H1 (cell line): ENCODE measurements around the gene LMNB1. TPM values are rescaled to one million over a fixed set of nuclear protein-coding genes. Genes with fewer than 3 reads are reported as not detected.

ENCODE experiments used
- CTCF ChIA-PET: fragments of 300-600 bp; sonication (Branson Sonifier 250); formaldehyde crosslinking; loops from one replicate; lab custom pipeline; 2021; ENCODE audit not compliant: partially characterized antibody; lab: Charles Lee
- POLR2A ChIA-PET: fragments of 300-600 bp; sonication (Branson Sonifier 250); formaldehyde crosslinking; loops from one replicate; lab custom pipeline; 2021; ENCODE audit warnings: inconsistent platforms; ENCODE audit not compliant: partially characterized antibody; lab: Charles Lee
- DNase-seq, 2 experiments: peaks; one replicate each; pipeline versions ENCODE4 v3.0.0 to v3.0.0-alpha.2; 2010 to 2022; ENCODE audit warnings: low spot score in 2 of 2, low read depth in 1 of 2, mixed read lengths in 1 of 2
- FAIRE-seq: peaks from 2 replicates; lab custom pipeline; 2011; peaks lifted over from hg19 to GRCh38; lab: Jason Lieb, UNC
- H2AFZ ChIP-seq: 2 replicates; pipeline ENCODE4 v1.8.1; 2012; ENCODE audit warnings: low read length, inconsistent platforms
- H2AK5ac ChIP-seq: 2 replicates; pipeline ENCODE4 v1.6.1; 2013; ENCODE audit warnings: low read depth, low read length
- H2BK120ac ChIP-seq: replicated peaks from 2 replicates; pipeline ENCODE3; 2013; ENCODE audit warnings: low read depth, low read length, inconsistent platforms
- H2BK12ac ChIP-seq: 2 replicates; pipeline ENCODE4 v1.6.1; 2013; ENCODE audit warnings: low read depth, low read length
- H2BK15ac ChIP-seq: 2 replicates; pipeline ENCODE4 v1.6.1; 2013; ENCODE audit warnings: low read length
- H2BK20ac ChIP-seq: 2 replicates; pipeline ENCODE4 v1.6.1; 2013; ENCODE audit warnings: low read length
- H2BK5ac ChIP-seq: 2 replicates; pipeline ENCODE4 v1.6.1; 2013; ENCODE audit warnings: low read depth, low read length
- H3K14ac ChIP-seq: 2 replicates; pipeline ENCODE4 v1.6.1; 2013; ENCODE audit warnings: inconsistent platforms; ENCODE audit not compliant: insufficient read length
- H3K18ac ChIP-seq: 2 replicates; pipeline ENCODE4 v1.6.1; 2013; ENCODE audit warnings: low read length; ENCODE audit errors: extremely low read depth
- H3K23ac ChIP-seq: 2 replicates; pipeline ENCODE4 v1.6.1; 2013; ENCODE audit warnings: inconsistent platforms; ENCODE audit not compliant: insufficient read length
- H3K23me2 ChIP-seq: 2 replicates; pipeline ENCODE4 v1.6.1; 2013; ENCODE audit warnings: low read depth, low read length
- H3K27ac ChIP-seq: 2 replicates; pipeline ENCODE4 v1.6.1; 2011; ENCODE audit warnings: low read depth, low read length, inconsistent platforms
- H3K27me3 ChIP-seq, 4 experiments: replicated peaks in 1 of 4; 1 replicate in 1 of 4; 2 replicates in 3 of 4; pipeline versions ENCODE4 v1.6.1 to v1.8.1; 2011 to 2013; ENCODE audit warnings: low read length in 3 of 4, mild to moderate bottlenecking in 3 of 4, inconsistent platforms in 2 of 4, mixed read lengths in 2 of 4, moderate library complexity in 1 of 4; ENCODE audit not compliant: control insufficient read depth in 3 of 4, insufficient read depth in 3 of 4; ENCODE audit errors: extremely low read depth in 1 of 4
- H3K36me3 ChIP-seq, 4 experiments: 2 replicates each; pipeline versions ENCODE4 v1.6.1 to v1.8.1; 2011 to 2013; ENCODE audit warnings: mild to moderate bottlenecking in 4 of 4, low read length in 3 of 4, moderate library complexity in 2 of 4, control low read depth in 1 of 4, inconsistent platforms in 1 of 4; ENCODE audit not compliant: insufficient read depth in 4 of 4, control insufficient read depth in 2 of 4
- H3K4ac ChIP-seq: replicated peaks from 2 replicates; pipeline ENCODE3; 2013; ENCODE audit warnings: low read length, low read depth, mixed read lengths, inconsistent platforms; ENCODE audit not compliant: insufficient read length
- H3K4me1 ChIP-seq, 4 experiments: replicated peaks in 1 of 4; 1 replicate in 1 of 4; 2 replicates in 3 of 4; pipeline versions ENCODE4 v1.6.1 to v1.8.1; 2011 to 2013; ENCODE audit warnings: low read length in 3 of 4, inconsistent platforms in 2 of 4, mixed read lengths in 1 of 4; ENCODE audit not compliant: insufficient read depth in 4 of 4, control insufficient read depth in 3 of 4
- H3K4me2 ChIP-seq, 2 experiments: 2 replicates each; pipeline versions ENCODE4 v1.6.1 to v1.8.1; 2011 to 2013; ENCODE audit warnings: low read depth in 2 of 2, low read length in 2 of 2, control low read depth in 1 of 2, inconsistent platforms in 1 of 2, mild to moderate bottlenecking in 1 of 2; ENCODE audit not compliant: insufficient read depth in 1 of 2
- H3K4me3 ChIP-seq, 4 experiments: fragments of 200-600, 300-600 bp in 1 of 4; sonication (generic), shearing (Covaris generic), sonication (Bioruptor Twin) in 1 of 4; 2 replicates each; pipeline versions ENCODE4 v1.5.1 to v1.8.1; 2011 to 2016; ENCODE audit warnings: low read length in 4 of 4, low read depth in 3 of 4, control low read depth in 2 of 4, inconsistent platforms in 2 of 4, mild to moderate bottlenecking in 2 of 4, mixed read lengths in 1 of 4, moderate library complexity in 1 of 4; ENCODE audit not compliant: insufficient read depth in 2 of 4; ENCODE audit errors: extremely low read depth in 1 of 4
- H3K56ac ChIP-seq: replicated peaks from 2 replicates; pipeline ENCODE3; 2013; ENCODE audit warnings: low read depth, mild to moderate bottlenecking, mixed read lengths, low read length, inconsistent platforms; ENCODE audit not compliant: insufficient read length
- H3K79me1 ChIP-seq: 2 replicates; pipeline ENCODE4 v1.6.1; 2013; ENCODE audit warnings: low read depth, low read length, control low read depth
- H3K79me2 ChIP-seq, 2 experiments: 2 replicates each; pipeline versions ENCODE4 v1.6.1 to v1.8.1; 2012 to 2013; ENCODE audit warnings: low read length in 2 of 2, mild to moderate bottlenecking in 2 of 2, inconsistent platforms in 1 of 2; ENCODE audit not compliant: insufficient read depth in 2 of 2, control insufficient read depth in 1 of 2
- H3K9ac ChIP-seq, 4 experiments: replicated peaks in 1 of 4; 1 replicate in 1 of 4; 2 replicates in 3 of 4; pipeline versions ENCODE4 v1.6.1 to v1.8.1; 2011 to 2013; ENCODE audit warnings: low read depth in 3 of 4, low read length in 3 of 4, control low read depth in 2 of 4, mild to moderate bottlenecking in 2 of 4, moderate library complexity in 2 of 4, inconsistent platforms in 1 of 4; ENCODE audit errors: extremely low read depth in 1 of 4
- H3K9me3 ChIP-seq, 2 experiments: 2 replicates each; pipeline versions ENCODE4 v1.6.1 to v1.8.1; 2012 to 2013; ENCODE audit warnings: mild to moderate bottlenecking in 2 of 2, moderate library complexity in 2 of 2, control low read depth in 1 of 2, inconsistent platforms in 1 of 2, low read depth in 1 of 2, low read length in 1 of 2, mixed read lengths in 1 of 2; ENCODE audit not compliant: insufficient read depth in 2 of 2
- H4K20me1 ChIP-seq, 2 experiments: replicated peaks in 1 of 2; 2 replicates each; pipeline versions ENCODE3 to v1.8.1; 2011 to 2013; ENCODE audit warnings: inconsistent platforms in 2 of 2, low read length in 2 of 2, mild to moderate bottlenecking in 1 of 2; ENCODE audit not compliant: insufficient read depth in 2 of 2, control insufficient read depth in 1 of 2
- H4K5ac ChIP-seq: 2 replicates; pipeline ENCODE4 v1.6.1; 2013; ENCODE audit warnings: low read length, low read depth, mixed read lengths, inconsistent platforms; ENCODE audit not compliant: insufficient read length
- H4K8ac ChIP-seq: 2 replicates; pipeline ENCODE4 v1.8.0; 2013; ENCODE audit warnings: mild to moderate bottlenecking, moderate library complexity, low read length, inconsistent platforms; ENCODE audit not compliant: insufficient read depth; ENCODE audit errors: extremely low read depth
- H4K91ac ChIP-seq: replicated peaks from 2 replicates; pipeline ENCODE3; 2013; ENCODE audit warnings: low read length, mixed read lengths, inconsistent platforms; ENCODE audit not compliant: insufficient read length
- CBX8 ChIP-seq: fragments of 300-800, 300-1000 bp; sonication (generic); IDR thresholded peaks from 2 replicates; pipeline ENCODE4 v1.7.1; 2016; ENCODE audit warnings: low read depth, low read length, borderline replicate concordance
- CHD2 ChIP-seq: IDR thresholded peaks from 2 replicates; pipeline ENCODE4 v1.6.1; 2012; ENCODE audit warnings: low read length, improper control_type of control experiment
- CREB1 ChIP-seq: IDR thresholded peaks from 2 replicates; pipeline ENCODE4 v1.6.1; 2012; ENCODE audit warnings: inconsistent platforms
- CTBP2 ChIP-seq: IDR thresholded peaks from 2 replicates; pipeline ENCODE4 v1.7.0; 2011; ENCODE audit warnings: borderline replicate concordance, mild to moderate bottlenecking, moderate library complexity, mixed read lengths, low read length; ENCODE audit not compliant: insufficient read depth, insufficient read length
- HDAC6 ChIP-seq: IDR thresholded peaks from one replicate; pipeline ENCODE4 v1.7.1; 2012; ENCODE audit warnings: low read depth, mild to moderate bottlenecking, inconsistent platforms, low read length, moderate library complexity
- KDM4A ChIP-seq: IDR thresholded peaks from one replicate; pipeline ENCODE4 v1.7.1; 2012; ENCODE audit warnings: low read depth, mild to moderate bottlenecking, moderate library complexity, low read length, inconsistent platforms; ENCODE audit not compliant: severe bottlenecking
- MAFK ChIP-seq: IDR thresholded peaks from 2 replicates; pipeline ENCODE4 v1.6.1; 2012; ENCODE audit warnings: low read depth, mild to moderate bottlenecking, improper control_type of control experiment, low read length
- NANOG ChIP-seq: IDR thresholded peaks from 2 replicates; pipeline ENCODE4 v1.6.1; 2011; ENCODE audit warnings: low read length, low read depth, mild to moderate bottlenecking, inconsistent platforms; ENCODE audit not compliant: insufficient read depth, poor library complexity, severe bottlenecking
- PHF8 ChIP-seq: fragments of 200-600 bp; sonication (generic); conservative IDR thresholded peaks from 2 replicates; pipeline ENCODE4 v1.7.1; 2012; ENCODE audit warnings: low read depth, mild to moderate bottlenecking, inconsistent platforms, low read length, moderate library complexity
- POLR2AphosphoS5 ChIP-seq: IDR thresholded peaks from 2 replicates; pipeline ENCODE4 v1.6.1; 2011; ENCODE audit warnings: low read depth, low read length
- SIN3A ChIP-seq, 2 experiments: IDR thresholded peaks in 1 of 2; conservative IDR thresholded peaks in 1 of 2; 2 replicates each; pipeline ENCODE4 v1.6.1; 2011 to 2012; ENCODE audit warnings: low read length in 2 of 2, improper control_type of control experiment in 1 of 2, low read depth in 1 of 2, mild to moderate bottlenecking in 1 of 2
- TAF1 ChIP-seq: IDR thresholded peaks from 2 replicates; pipeline ENCODE4 v1.6.1; 2011; ENCODE audit warnings: mild to moderate bottlenecking, low read depth, low read length
- YY1 ChIP-seq: IDR thresholded peaks from 2 replicates; pipeline ENCODE4 v1.6.1; 2011; ENCODE audit warnings: low read depth, mild to moderate bottlenecking, low read length
- WGBS, 2 experiments: shearing (Covaris generic) in 1 of 2; methylation state at CpG; one replicate each; pipeline versions ENCODE4 v1.1.6 to v1.1.7; 2013 to 2015; ENCODE audit warnings: low lambda C conversion rate in 2 of 2, mixed read lengths in 2 of 2, inconsistent platforms in 1 of 2, low coverage in 1 of 2, missing lambda C conversion rate in 1 of 2; ENCODE audit not compliant: insufficient replicate concordance in 2 of 2, insufficient coverage in 1 of 2, insufficient read length in 1 of 2; ENCODE audit errors: extremely low coverage in 1 of 2, missing lambda C conversion rate in 1 of 2; 5-methylcytosine and 5-hydroxymethylcytosine counted together
- polyA plus RNA-seq, 7 experiments: library from polyadenylated mRNA; depleted of rRNA in 3 of 7; stranded (reverse) in 5 of 7; unstranded in 2 of 7; fragments of >200 nt in 5 of 7; fragments of 200-250 nt in 2 of 7; gene quantifications; 1 replicate in 5 of 7; 2 replicates in 1 of 7; 4 replicates in 1 of 7; pipeline versions ENCODE4 v1.2.1 to v1.2.3, GENCODE V29; 2011 to 2013; ENCODE audit warnings: missing spikeins in 2 of 7, mixed read lengths in 2 of 7
- total RNA-seq: library from RNA; stranded (reverse); fragmentation: NEBNext Ultra II Directional; extraction: Animal tissue kit (Norgen Biotek cat#: 25700); gene quantifications from 2 replicates; pipeline ENCODE4 v1.2.1, GENCODE V29; 2021

Gene LMNB1
- total and polyA plus RNA-seq, 2 of the 8 experiments (the other 6 are each of a cell fraction or from before 2014, with no cell fraction given), result 73.5 to 225 TPM

GRCh38 chr5:126849101-126849678 is 72.3 kb downstream of the LMNB1 start:
- ChIA-PET POLR2A (interaction anchor here (0.6 to 1.0 kb wide), 3 partner anchors 16 to 368 kb away, joined by 3 to 4 read pairs (median 3); partner anchors contain the start of gene ALDH7A1), CTCF (interaction anchor here (1.3 to 1.7 kb wide), 4 partner anchors 12 to 200 kb away, joined by 3 to 6 read pairs (median 4); no protein-coding TSS in a partner anchor)
- H3K14ac ChIP-seq, result no peak overlapping the region
- H4K8ac ChIP-seq, result no peak overlapping the region
- FAIRE-seq (no peak), DNase-seq (no peak)
- no peaks in the 10 kb centered on the region for H3K23me2 ChIP-seq
- H3K4me3 ChIP-seq, result no peak overlapping the region
- no peak overlapping the region for H3K18ac ChIP-seq
- peaks cover 0 to 21% of the 10 kb centered on the region in 2 experiments; a peak in 3 of 4 replicates for H3K79me2 ChIP-seq
- H2BK12ac ChIP-seq, result no peak overlapping the region
- no peak overlapping the region for H3K56ac ChIP-seq
- H2AK5ac ChIP-seq, result no peak overlapping the region
- no peak overlapping the region for H2BK5ac ChIP-seq
- H4K5ac ChIP-seq, result no peak overlapping the region
- H2BK120ac ChIP-seq, result no peak overlapping the region
- no peak overlapping the region for H2BK20ac ChIP-seq
- H2AFZ ChIP-seq, result no peak overlapping the region
- no peak overlapping the region for H3K4ac ChIP-seq
- H3K27me3 ChIP-seq, result no peaks in the 10 kb centered on the region
- H4K20me1 ChIP-seq, result no peaks in the 10 kb centered on the region
- no peaks in the 10 kb centered on the region for H3K79me1 ChIP-seq
- H3K36me3 ChIP-seq, result peaks cover 0 to 3% (median 0%) of the 10 kb centered on the region in 4 experiments; a peak in 1 of 8 replicates
- no peak overlapping the region for H3K4me2 ChIP-seq
- no peak overlapping the region for H3K27ac ChIP-seq
- H4K91ac ChIP-seq, result peak overlapping the region; percentile 12
- H3K9ac ChIP-seq, result no peak overlapping the region
- no peak overlapping the region for H2BK15ac ChIP-seq
- peaks cover 6 to 26% (median 20%) of the 10 kb centered on the region in 4 experiments for H3K4me1 ChIP-seq
- 94% methylated on average over 3 of the region's 3 CpGs; no CpG with 5 or more reads in 1 of the 2 experiments for WGBS, 2 experiments
- H3K9me3 ChIP-seq, result no peaks in the 10 kb centered on the region; a peak in 1 of 4 replicates
- H3K23ac ChIP-seq, result no peak overlapping the region
- TF ChIP-seq NANOG, result no peak
- no peak for TF ChIP-seq POLR2AphosphoS5
- no peak for TF ChIP-seq CTBP2
- no peak for TF ChIP-seq CREB1
- TF ChIP-seq TAF1, result no peak
- no peak for TF ChIP-seq CHD2
- no peak for TF ChIP-seq CBX8
- TF ChIP-seq KDM4A, result no peak
- no peak for TF ChIP-seq HDAC6
- TF ChIP-seq MAFK, result no peak
- no peak for TF ChIP-seq SIN3A (conservative IDR thresholded peaks at IDR 0.05 in 1 of 2, IDR thresholded peaks at IDR 0.05 in 1 of 2; ENCODE audit: low read depth in 1 of 2, low read length in 2 of 2)
- no peak for TF ChIP-seq PHF8
- no peak for TF ChIP-seq YY1
